Natural killer cell (primary cell): Measurements from ENCODE around the gene ZMIZ1. TPM values are rescaled to one million over a fixed set of nuclear protein-coding genes. Genes with fewer than 3 reads are reported as not detected.

Experiments used
- ATAC-seq, 3 donors: fragments of 150-1000 bp in 2 of 3; fragments of 200-7000 bp in 1 of 3; cut with Tn5 transposase; 1 replicate in 1 of 3; 2 replicates in 2 of 3; pipeline ENCODE4 v1.10.0; 2021; ENCODE audit warnings: mild to moderate bottlenecking in 2 of 3, moderate library complexity in 2 of 3
- DNase-seq, 2 donors: peaks; one replicate each; pipeline versions ENCODE4 v3.0.0 to v3.0.0-alpha.2; 2013 to 2021; ENCODE audit warnings: mixed read lengths in 1 of 2
- H3K27ac ChIP-seq: one replicate; pipeline ENCODE4 v1.5.1; 2013; ENCODE audit warnings: mild to moderate bottlenecking, low read length
- H3K27me3 ChIP-seq: one replicate; pipeline ENCODE4 v1.6.1; 2013; ENCODE audit warnings: low read length; ENCODE audit not compliant: control insufficient read depth, insufficient read depth
- H3K36me3 ChIP-seq: one replicate; pipeline ENCODE4 v1.6.1; 2013; ENCODE audit warnings: low read length; ENCODE audit not compliant: control insufficient read depth, insufficient read depth
- H3K4me1 ChIP-seq: one replicate; pipeline ENCODE4 v1.6.1; 2013; ENCODE audit warnings: low read length; ENCODE audit not compliant: control insufficient read depth, insufficient read depth
- H3K4me3 ChIP-seq: one replicate; pipeline ENCODE4 v1.5.1; 2013; ENCODE audit warnings: low read length
- H3K9me3 ChIP-seq: one replicate; pipeline ENCODE4 v1.6.1; 2013; ENCODE audit warnings: low read length; ENCODE audit not compliant: control insufficient read depth, insufficient read depth
- H3K27ac Mint-ChIP-seq, 2 donors: one replicate each; pipeline ENCODE4 v1.8.0; 2022; ENCODE audit warnings: mild to moderate bottlenecking in 2 of 2, mixed read lengths in 2 of 2, moderate library complexity in 1 of 2
- H3K27me3 Mint-ChIP-seq, 2 donors: one replicate each; pipeline ENCODE4 v1.8.0; 2022; ENCODE audit warnings: low read depth in 2 of 2, mixed read lengths in 2 of 2
- H3K36me3 Mint-ChIP-seq: one replicate; pipeline ENCODE4 v1.8.0; 2022; ENCODE audit warnings: mixed read lengths
- H3K4me1 Mint-ChIP-seq, 2 donors: one replicate each; pipeline ENCODE4 v1.8.0; 2022; ENCODE audit warnings: mixed read lengths in 2 of 2
- H3K4me3 Mint-ChIP-seq: one replicate; pipeline ENCODE4 v1.8.0; 2022; ENCODE audit warnings: mild to moderate bottlenecking, moderate library complexity, mixed read lengths
- H3K9me3 Mint-ChIP-seq, 2 donors: one replicate each; pipeline ENCODE4 v1.8.0; 2022; ENCODE audit warnings: mixed read lengths in 2 of 2
- WGBS: methylation state at CpG from one replicate; pipeline ENCODE4 v1.1.7; 2013; ENCODE audit warnings: missing lambda C conversion rate; ENCODE audit not compliant: insufficient coverage; 5-methylcytosine and 5-hydroxymethylcytosine counted together
- intact Hi-C: fragments of 100-400 bp; cut with micrococcal nuclease; formaldehyde crosslinking; loops from one replicate; pipeline ENCODE4 v1.14.2; 2022
- total RNA-seq, 4 donors: library from RNA; stranded (reverse); fragments of 120-200 nt in 1 of 4; gene quantifications; one replicate each; pipeline versions ENCODE4 v1.2.3 to v1.2.4, GENCODE V29; 2013 to 2022
- TF ChIP-seq, protein P1 (sequence below): fragments of 200-600 bp; IDR thresholded peaks from one replicate; pipeline ENCODE4 v1.8.0; 2022; ENCODE audit warnings: antibody characterized with exemption

Gene ZMIZ1
- total RNA-seq, 3 donors from 2014 or later (not counting 1 experiment from before 2014, with no cell fraction given) = 36.5 to 51.5 (median 37.9) TPM

DNA sequence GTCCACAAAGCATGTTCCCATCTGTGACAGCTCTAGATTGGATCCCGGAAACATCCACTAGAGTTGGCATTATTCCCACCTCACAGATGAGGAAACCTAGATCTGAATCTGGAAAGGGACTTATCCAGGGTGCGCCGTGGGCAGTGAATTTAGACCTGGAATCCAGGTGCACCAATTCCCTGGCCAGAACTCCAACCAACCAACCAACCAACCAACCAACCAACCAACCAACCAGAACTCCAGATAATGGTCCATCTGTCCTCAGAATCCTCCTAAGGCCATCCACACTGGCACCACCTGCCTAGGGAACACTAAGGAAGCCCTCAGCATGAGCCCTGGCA is 42.0 kb upstream of the ZMIZ1 start:
- TF ChIP-seq, protein P1, sequence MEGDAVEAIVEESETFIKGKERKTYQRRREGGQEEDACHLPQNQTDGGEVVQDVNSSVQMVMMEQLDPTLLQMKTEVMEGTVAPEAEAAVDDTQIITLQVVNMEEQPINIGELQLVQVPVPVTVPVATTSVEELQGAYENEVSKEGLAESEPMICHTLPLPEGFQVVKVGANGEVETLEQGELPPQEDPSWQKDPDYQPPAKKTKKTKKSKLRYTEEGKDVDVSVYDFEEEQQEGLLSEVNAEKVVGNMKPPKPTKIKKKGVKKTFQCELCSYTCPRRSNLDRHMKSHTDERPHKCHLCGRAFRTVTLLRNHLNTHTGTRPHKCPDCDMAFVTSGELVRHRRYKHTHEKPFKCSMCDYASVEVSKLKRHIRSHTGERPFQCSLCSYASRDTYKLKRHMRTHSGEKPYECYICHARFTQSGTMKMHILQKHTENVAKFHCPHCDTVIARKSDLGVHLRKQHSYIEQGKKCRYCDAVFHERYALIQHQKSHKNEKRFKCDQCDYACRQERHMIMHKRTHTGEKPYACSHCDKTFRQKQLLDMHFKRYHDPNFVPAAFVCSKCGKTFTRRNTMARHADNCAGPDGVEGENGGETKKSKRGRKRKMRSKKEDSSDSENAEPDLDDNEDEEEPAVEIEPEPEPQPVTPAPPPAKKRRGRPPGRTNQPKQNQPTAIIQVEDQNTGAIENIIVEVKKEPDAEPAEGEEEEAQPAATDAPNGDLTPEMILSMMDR = no peak
- WGBS = 95% methylated on average over 3 of the region's 3 CpGs
- Mint-ChIP-seq H3K9me3 (no peaks in the 10 kb centered on the region), H3K27ac (peak overlapping the region; percentile 66 to 86), H3K4me1 (peaks cover 39 to 42% of the 10 kb centered on the region in 2 donors), H3K36me3 (no peaks in the 10 kb centered on the region), H3K4me3 (no peak overlapping the region), H3K27me3 (peaks cover 41 to 49% of the 10 kb centered on the region in 2 donors)
- DNase-seq (no peak), ATAC-seq (no peak)
- Histone ChIP-seq H3K4me1 (peaks cover 52% of the 10 kb centered on the region), H3K27ac (no peak overlapping the region), H3K36me3 (no peaks in the 10 kb centered on the region), H3K27me3 (peaks cover 8% of the 10 kb centered on the region), H3K9me3 (no peaks in the 10 kb centered on the region), H3K4me3 (no peak overlapping the region)
- intact Hi-C loops = loop anchor here (2.0 kb wide), 1 partner anchor 42 kb away; the partner anchor contains the start of gene ZMIZ1

DNA sequence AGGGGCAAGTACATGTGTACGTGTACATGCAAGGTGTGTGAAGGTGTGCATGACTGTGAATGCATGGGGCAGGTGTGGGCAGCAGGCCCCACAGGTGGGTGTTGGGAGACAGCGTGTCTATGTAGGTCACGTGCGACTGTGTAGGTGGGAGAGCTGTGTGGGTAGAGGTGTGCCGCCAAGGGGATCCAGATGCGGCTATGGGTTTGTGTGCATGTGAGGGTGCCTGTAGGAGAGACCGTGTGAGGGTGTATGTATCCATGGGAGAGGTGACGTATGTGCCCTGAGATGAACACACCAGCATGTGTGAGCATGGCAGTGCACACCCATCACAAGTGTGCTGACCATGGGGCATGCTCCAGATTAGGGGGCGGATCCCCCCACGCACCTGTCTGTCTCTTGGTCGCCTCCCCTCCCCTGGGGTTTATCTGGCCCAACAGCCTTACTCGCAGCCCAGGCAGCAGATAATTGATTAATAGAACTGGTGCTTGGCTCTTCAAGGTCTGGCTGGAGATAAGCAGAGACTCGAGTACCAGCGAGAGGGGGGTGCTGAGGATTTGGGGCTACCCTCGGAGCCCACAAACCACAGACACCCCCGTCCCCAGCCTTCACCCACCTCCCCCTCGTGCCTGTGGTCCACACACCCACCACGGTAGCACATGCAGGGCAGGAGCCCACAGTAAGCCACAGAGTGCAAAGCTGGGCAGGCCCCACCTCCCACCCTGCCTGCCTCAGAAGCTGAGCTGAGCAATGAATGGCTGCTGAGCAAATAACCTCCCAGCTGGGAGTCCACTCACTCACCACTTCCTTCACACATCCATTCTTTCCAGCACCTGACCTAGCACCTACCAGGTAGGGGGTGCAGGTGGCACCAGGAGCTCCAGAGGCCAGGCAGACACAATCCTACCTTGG is 41.4 kb upstream of the ZMIZ1 start:
- peaks cover 39 to 42% of the 10 kb centered on the region in 2 donors for H3K4me1 Mint-ChIP-seq
- Histone ChIP-seq H3K27me3 (peaks cover 8% of the 10 kb centered on the region), H3K27ac (no peak overlapping the region), H3K4me1 (peaks cover 52% of the 10 kb centered on the region), H3K9me3 (no peaks in the 10 kb centered on the region), H3K36me3 (no peaks in the 10 kb centered on the region), H3K4me3 (no peak overlapping the region)
- peaks cover 46 to 48% of the 10 kb centered on the region in 2 donors for H3K27me3 Mint-ChIP-seq
- TF ChIP-seq, protein P1 = no peak
- DNase-seq (peak; percentile 76 to 77), ATAC-seq (peak; percentile 70 to 76 (median 76))
- peak overlapping the region; percentile 71 for H3K4me3 Mint-ChIP-seq
- no peaks in the 10 kb centered on the region for H3K36me3 Mint-ChIP-seq
- intact Hi-C loops = loop anchor here (2.0 kb wide), 1 partner anchor 41 kb away; the partner anchor contains the start of gene ZMIZ1
- 25% methylated on average over 18 of the region's 18 CpGs for WGBS
- no peaks in the 10 kb centered on the region for H3K9me3 Mint-ChIP-seq
- H3K27ac Mint-ChIP-seq = peak overlapping the region; percentile 66 to 86

DNA sequence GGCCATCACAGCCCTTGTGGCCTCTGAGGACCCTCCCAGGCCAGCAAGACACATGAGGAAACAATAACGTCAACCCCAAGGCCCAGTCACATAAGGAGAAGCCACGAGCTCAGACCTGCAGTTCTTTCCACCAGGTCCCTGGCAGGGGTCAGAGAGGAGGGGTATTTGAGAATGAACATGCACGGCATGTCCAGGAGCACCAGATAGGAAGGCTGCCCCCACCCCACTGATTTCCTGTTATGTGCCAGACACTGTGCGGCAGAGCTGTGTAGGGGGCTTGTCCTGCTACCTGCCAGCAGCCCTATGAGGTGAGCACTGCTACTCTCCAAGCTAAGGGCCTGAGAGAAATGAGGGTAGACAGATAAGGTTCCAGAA is 40.7 kb upstream of the ZMIZ1 start:
- WGBS = 50% methylated on average over 3 of the region's 4 CpGs
- DNase-seq (no peak), ATAC-seq (peak in 1 of 3 donors; percentile 3)
- Histone ChIP-seq H3K36me3 (no peaks in the 10 kb centered on the region), H3K4me3 (no peak overlapping the region), H3K9me3 (no peaks in the 10 kb centered on the region), H3K27me3 (peaks cover 8% of the 10 kb centered on the region), H3K27ac (no peak overlapping the region), H3K4me1 (peaks cover 52% of the 10 kb centered on the region)
- TF ChIP-seq, protein P1 = no peak
- H3K9me3 Mint-ChIP-seq = no peaks in the 10 kb centered on the region
- intact Hi-C loops = no loop called here
- H3K27me3 Mint-ChIP-seq = peaks cover 46% of the 10 kb centered on the region in 2 donors
- H3K27ac Mint-ChIP-seq = peak overlapping the region; percentile 66 to 86
- no peaks in the 10 kb centered on the region for H3K36me3 Mint-ChIP-seq
- H3K4me1 Mint-ChIP-seq = peaks cover 39 to 42% of the 10 kb centered on the region in 2 donors
- H3K4me3 Mint-ChIP-seq = peak overlapping the region; percentile 71
